ENCODE data around the gene CYP2B6. TPM values are rescaled to one million over a fixed set of nuclear protein-coding genes. Genes with fewer than 3 reads are reported as not detected.

CYP2B6 gene
- total RNA-seq, 1 donor from 2014 or later = 1.9 TPM

DNA sequence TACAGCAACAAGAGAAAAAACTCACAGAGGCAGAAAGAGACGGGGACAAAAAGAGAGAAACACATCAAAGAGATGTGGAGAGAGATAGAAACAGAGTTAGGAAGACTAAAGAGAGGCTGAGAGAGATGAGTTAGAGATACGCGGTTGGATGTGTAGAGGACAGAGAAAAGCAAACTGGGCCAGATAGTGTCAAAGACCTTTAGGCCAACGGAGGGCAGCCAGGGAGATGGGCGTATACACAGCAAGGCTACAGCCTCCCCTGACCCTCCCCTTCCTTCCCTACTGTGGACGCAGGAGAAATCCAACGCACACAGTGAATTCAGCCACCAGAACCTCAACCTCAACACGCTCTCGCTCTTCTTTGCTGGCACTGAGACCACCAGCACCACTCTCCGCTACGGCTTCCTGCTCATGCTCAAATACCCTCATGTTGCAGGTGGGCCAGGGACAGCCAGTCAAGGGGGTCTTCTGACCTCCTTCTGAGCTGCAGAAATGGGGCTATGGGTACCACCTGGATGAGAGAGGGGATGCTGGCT, 18.7 kb downstream of the CYP2B6 start:
- H3K4me3 ChIP-seq = no peak overlapping the region
- DNase-seq (no peak), ATAC-seq (no peak)
- H3K4me1 ChIP-seq = no peaks in the 10 kb centered on the region
- no peaks in the 10 kb centered on the region for H3K36me3 ChIP-seq
- H3K9me3 ChIP-seq = no peaks in the 10 kb centered on the region
- TF ChIP-seq, protein P1, sequence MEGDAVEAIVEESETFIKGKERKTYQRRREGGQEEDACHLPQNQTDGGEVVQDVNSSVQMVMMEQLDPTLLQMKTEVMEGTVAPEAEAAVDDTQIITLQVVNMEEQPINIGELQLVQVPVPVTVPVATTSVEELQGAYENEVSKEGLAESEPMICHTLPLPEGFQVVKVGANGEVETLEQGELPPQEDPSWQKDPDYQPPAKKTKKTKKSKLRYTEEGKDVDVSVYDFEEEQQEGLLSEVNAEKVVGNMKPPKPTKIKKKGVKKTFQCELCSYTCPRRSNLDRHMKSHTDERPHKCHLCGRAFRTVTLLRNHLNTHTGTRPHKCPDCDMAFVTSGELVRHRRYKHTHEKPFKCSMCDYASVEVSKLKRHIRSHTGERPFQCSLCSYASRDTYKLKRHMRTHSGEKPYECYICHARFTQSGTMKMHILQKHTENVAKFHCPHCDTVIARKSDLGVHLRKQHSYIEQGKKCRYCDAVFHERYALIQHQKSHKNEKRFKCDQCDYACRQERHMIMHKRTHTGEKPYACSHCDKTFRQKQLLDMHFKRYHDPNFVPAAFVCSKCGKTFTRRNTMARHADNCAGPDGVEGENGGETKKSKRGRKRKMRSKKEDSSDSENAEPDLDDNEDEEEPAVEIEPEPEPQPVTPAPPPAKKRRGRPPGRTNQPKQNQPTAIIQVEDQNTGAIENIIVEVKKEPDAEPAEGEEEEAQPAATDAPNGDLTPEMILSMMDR (IDR thresholded peaks at IDR 0.05) = no peak
- no peak overlapping the region for H3K27ac ChIP-seq
- intact Hi-C loops (cut with DNase I) = no loop called here
- H3K27me3 ChIP-seq (ENCODE audit: low read depth) = peaks cover 13% of the 10 kb centered on the region

DNA sequence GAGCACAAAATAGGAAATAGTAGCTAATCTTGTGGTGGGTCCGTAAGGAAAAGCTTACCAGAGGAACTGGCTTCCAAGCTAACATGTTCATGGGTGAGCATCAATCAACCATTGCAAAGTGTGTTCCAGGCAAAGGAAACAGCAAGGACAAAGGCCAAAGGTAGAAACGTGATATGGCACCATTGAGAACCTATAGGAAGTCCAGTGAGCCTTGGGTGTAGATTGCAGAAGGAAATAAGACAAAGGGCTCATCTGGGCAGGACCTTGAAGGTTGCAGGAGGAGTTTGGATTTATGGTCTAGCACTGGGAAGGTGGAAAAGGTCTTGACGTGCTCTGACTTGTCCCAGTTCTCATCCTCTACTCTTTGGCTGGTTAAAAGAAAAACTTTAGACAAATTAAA, 22.3 kb downstream of the CYP2B6 start:
- DNase-seq (no peak), ATAC-seq (no peak)
- H3K4me1 ChIP-seq = no peaks in the 10 kb centered on the region
- peaks cover 13% of the 10 kb centered on the region for H3K27me3 ChIP-seq (ENCODE audit: low read depth)
- TF ChIP-seq, protein P1 (IDR thresholded peaks at IDR 0.05) = no peak
- no peaks in the 10 kb centered on the region for H3K9me3 ChIP-seq
- no peak overlapping the region for H3K4me3 ChIP-seq
- H3K27ac ChIP-seq = no peak overlapping the region
- intact Hi-C loops (cut with DNase I) = no loop called here
- H3K36me3 ChIP-seq = no peaks in the 10 kb centered on the region

DNA sequence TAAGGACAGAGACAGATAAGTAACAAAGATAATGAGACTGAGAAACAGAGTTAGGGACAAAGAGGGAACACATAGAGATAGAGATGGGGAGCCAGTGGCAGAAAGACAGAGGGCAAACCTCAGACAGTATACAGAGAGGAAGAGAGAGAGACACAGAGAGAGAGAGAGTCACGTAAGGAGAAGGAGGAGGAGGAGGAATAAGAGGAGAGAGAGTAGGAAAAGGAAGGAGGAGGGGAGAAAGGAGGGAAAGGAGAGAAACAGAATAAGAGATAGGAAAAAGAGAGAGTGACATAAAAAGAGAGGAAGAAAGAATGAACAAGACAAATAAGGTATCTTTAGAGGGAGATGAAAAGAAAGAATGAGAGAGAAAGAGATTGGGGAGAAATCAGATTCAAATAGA, 23.6 kb downstream of the CYP2B6 start:
- TF ChIP-seq, protein P1 (IDR thresholded peaks at IDR 0.05) = no peak
- DNase-seq = no peak
- no peaks in the 10 kb centered on the region for H3K4me1 ChIP-seq
- no peaks in the 10 kb centered on the region for H3K36me3 ChIP-seq
- no peak overlapping the region for H3K27ac ChIP-seq
- no peaks in the 10 kb centered on the region for H3K9me3 ChIP-seq
- H3K27me3 ChIP-seq (ENCODE audit: low read depth) = peaks cover 13% of the 10 kb centered on the region
- intact Hi-C loops (cut with DNase I) = no loop called here
- no peak overlapping the region for H3K4me3 ChIP-seq
- ATAC-seq = no peak

DNA sequence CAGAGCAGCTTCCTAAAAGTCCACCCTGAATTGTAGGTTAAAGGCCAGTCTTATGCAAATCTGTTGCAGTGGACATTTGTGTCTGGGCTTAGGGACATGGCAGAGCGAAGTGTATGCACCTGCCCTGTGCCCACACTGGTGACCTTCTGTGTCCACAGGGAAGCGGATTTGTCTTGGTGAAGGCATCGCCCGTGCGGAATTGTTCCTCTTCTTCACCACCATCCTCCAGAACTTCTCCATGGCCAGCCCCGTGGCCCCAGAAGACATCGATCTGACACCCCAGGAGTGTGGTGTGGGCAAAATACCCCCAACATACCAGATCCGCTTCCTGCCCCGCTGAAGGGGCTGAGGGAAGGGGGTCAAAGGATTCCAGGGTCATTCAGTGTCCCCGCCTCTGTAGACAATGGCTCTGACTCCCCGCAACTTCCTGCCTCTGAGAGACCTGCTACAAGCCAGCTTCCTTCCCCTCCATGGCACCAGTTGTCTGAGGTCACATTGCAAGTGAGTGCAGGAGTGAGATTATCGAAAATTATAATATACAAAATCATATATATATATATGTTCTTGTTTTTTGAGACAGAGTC, 25.5 kb downstream of the CYP2B6 start:
- Histone ChIP-seq H3K9me3 (no peaks in the 10 kb centered on the region), H3K4me3 (no peak overlapping the region), H3K4me1 (no peaks in the 10 kb centered on the region), H3K27me3 (ENCODE audit: low read depth) (peaks cover 17% of the 10 kb centered on the region), H3K27ac (no peak overlapping the region), H3K36me3 (no peaks in the 10 kb centered on the region)
- ATAC-seq = no peak
- no peak for DNase-seq
- intact Hi-C loops (cut with DNase I) = no loop called here
- TF ChIP-seq, protein P1 (IDR thresholded peaks at IDR 0.05) = no peak

DNA sequence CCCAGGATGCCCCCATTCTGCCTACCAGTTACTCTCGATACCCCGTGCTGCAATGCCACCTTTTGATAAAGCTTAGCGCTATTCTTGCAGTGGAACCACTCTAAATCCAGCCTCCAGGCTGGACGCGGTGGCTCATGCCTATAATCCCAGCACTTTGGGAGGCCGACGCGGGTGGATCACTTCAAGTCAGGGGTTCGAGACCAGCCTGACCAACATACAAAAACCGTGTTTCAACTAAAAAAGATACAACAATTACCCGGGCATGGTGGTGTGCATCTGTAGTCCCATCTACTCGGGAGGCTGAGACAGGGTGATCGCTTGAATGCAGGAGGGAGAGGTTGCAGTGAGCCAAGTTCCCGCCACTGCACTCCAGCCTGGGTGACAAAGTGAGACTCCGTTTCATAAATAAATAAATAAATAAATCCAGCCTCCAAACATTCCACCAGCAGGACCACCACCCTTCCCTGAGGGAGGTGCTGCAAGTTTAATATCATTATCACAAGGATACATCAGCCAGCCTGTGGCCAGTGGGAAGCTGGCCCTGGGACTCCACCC, 27.7 kb downstream of the CYP2B6 start:
- DNase-seq (no peak), ATAC-seq (no peak)
- Histone ChIP-seq H3K27me3 (ENCODE audit: low read depth) (peaks cover 5% of the 10 kb centered on the region), H3K36me3 (no peaks in the 10 kb centered on the region), H3K27ac (no peak overlapping the region), H3K4me1 (no peaks in the 10 kb centered on the region), H3K9me3 (no peaks in the 10 kb centered on the region), H3K4me3 (no peak overlapping the region)
- TF ChIP-seq, protein P1 (IDR thresholded peaks at IDR 0.05) = no peak
- intact Hi-C loops (cut with DNase I) = no loop called here
